H1 (cell line): ENCODE data around the gene IMPDH1. TPM values are rescaled to one million over a fixed set of nuclear protein-coding genes. Genes with fewer than 3 reads are reported as not detected.

Experiments used
- BACH1 ChIP-seq: IDR thresholded peaks from 2 replicates; pipeline ENCODE4 v1.6.1; 2012; ENCODE audit warnings: low read length, improper control_type of control experiment
- BCL11A ChIP-seq, 2 experiments: IDR thresholded peaks; one replicate each; pipeline ENCODE4 v1.6.1; 2011; ENCODE audit warnings: low read depth in 2 of 2, low read length in 2 of 2, mild to moderate bottlenecking in 2 of 2
- CBX8 ChIP-seq: fragments of 300-800, 300-1000 bp; sonication (generic); IDR thresholded peaks from 2 replicates; pipeline ENCODE4 v1.7.1; 2016; ENCODE audit warnings: low read depth, low read length, borderline replicate concordance
- CHD1 ChIP-seq: IDR thresholded peaks from 2 replicates; pipeline ENCODE4 v1.6.1; 2012; ENCODE audit warnings: low read depth, low read length, improper control_type of control experiment
- CTBP2 ChIP-seq: IDR thresholded peaks from 2 replicates; pipeline ENCODE4 v1.7.0; 2011; ENCODE audit warnings: borderline replicate concordance, mild to moderate bottlenecking, moderate library complexity, mixed read lengths, low read length; ENCODE audit not compliant: insufficient read depth, insufficient read length
- EP300 ChIP-seq, 2 experiments: IDR thresholded peaks; 1 replicate in 1 of 2; 2 replicates in 1 of 2; pipeline ENCODE4 v1.6.1; 2011 to 2012; ENCODE audit warnings: low read depth in 2 of 2, low read length in 2 of 2, mild to moderate bottlenecking in 2 of 2, borderline replicate concordance in 1 of 2, inconsistent platforms in 1 of 2, moderate library complexity in 1 of 2
- EZH2 ChIP-seq: fragments of 200-600 bp; sonication (generic); IDR thresholded peaks from 2 replicates; pipeline ENCODE4 v1.7.1; 2012; ENCODE audit warnings: low read depth, mild to moderate bottlenecking, moderate library complexity, low read length, inconsistent platforms; ENCODE audit not compliant: severe bottlenecking
- GTF2F1 ChIP-seq: IDR thresholded peaks from 2 replicates; pipeline ENCODE4 v1.6.1; 2012; ENCODE audit warnings: low read depth, low read length, improper control_type of control experiment, borderline replicate concordance
- HDAC2 ChIP-seq, 2 experiments: fragments of 300-600 bp in 1 of 2; sonication (generic) in 1 of 2; IDR thresholded peaks; 2 replicates each; pipeline ENCODE4 v1.6.1; 2011 to 2012; ENCODE audit warnings: low read depth in 2 of 2, low read length in 2 of 2, mild to moderate bottlenecking in 2 of 2, moderate library complexity in 2 of 2, borderline replicate concordance in 1 of 2, inconsistent platforms in 1 of 2
- HDAC6 ChIP-seq: IDR thresholded peaks from one replicate; pipeline ENCODE4 v1.7.1; 2012; ENCODE audit warnings: low read depth, mild to moderate bottlenecking, inconsistent platforms, low read length, moderate library complexity
- JUND ChIP-seq: IDR thresholded peaks from 2 replicates; pipeline ENCODE4 v1.6.1; 2011; ENCODE audit warnings: mild to moderate bottlenecking, improper control_type of control experiment, low read length
- KDM5A ChIP-seq: fragments of 200-600 bp; IDR thresholded peaks from 2 replicates; pipeline ENCODE4 v1.7.1; 2012; ENCODE audit warnings: mild to moderate bottlenecking, low read length, inconsistent platforms, mixed read lengths
- NANOG ChIP-seq: IDR thresholded peaks from 2 replicates; pipeline ENCODE4 v1.6.1; 2011; ENCODE audit warnings: low read length, low read depth, mild to moderate bottlenecking, inconsistent platforms; ENCODE audit not compliant: insufficient read depth, poor library complexity, severe bottlenecking
- NRF1 ChIP-seq: IDR thresholded peaks from 2 replicates; pipeline ENCODE4 v1.6.1; 2011; ENCODE audit warnings: mild to moderate bottlenecking, low read depth, low read length, improper control_type of control experiment
- PHF8 ChIP-seq: fragments of 200-600 bp; sonication (generic); conservative IDR thresholded peaks from 2 replicates; pipeline ENCODE4 v1.7.1; 2012; ENCODE audit warnings: low read depth, mild to moderate bottlenecking, inconsistent platforms, low read length, moderate library complexity
- POLR2A ChIP-seq, 2 experiments: IDR thresholded peaks; 1 replicate in 1 of 2; 2 replicates in 1 of 2; pipeline ENCODE4 v1.6.1; 2011; ENCODE audit warnings: low read depth in 2 of 2, low read length in 2 of 2, mild to moderate bottlenecking in 2 of 2; ENCODE audit errors: control extremely low read depth in 1 of 2
- POLR2AphosphoS5 ChIP-seq: IDR thresholded peaks from 2 replicates; pipeline ENCODE4 v1.6.1; 2011; ENCODE audit warnings: low read depth, low read length
- RAD21 ChIP-seq, 2 experiments: IDR thresholded peaks in 1 of 2; conservative IDR thresholded peaks in 1 of 2; 2 replicates each; pipeline ENCODE4 v1.6.1; 2011; ENCODE audit warnings: low read depth in 2 of 2, low read length in 2 of 2, improper control_type of control experiment in 1 of 2, inconsistent platforms in 1 of 2, mild to moderate bottlenecking in 1 of 2, moderate library complexity in 1 of 2
- RBBP5 ChIP-seq: IDR thresholded peaks from 2 replicates; pipeline ENCODE4 v1.7.1; 2012; ENCODE audit warnings: low read depth, mild to moderate bottlenecking, inconsistent platforms, low read length, moderate library complexity, borderline replicate concordance
- RFX5 ChIP-seq: IDR thresholded peaks from 2 replicates; pipeline ENCODE4 v1.6.1; 2011; ENCODE audit warnings: low read depth, low read length, improper control_type of control experiment, borderline replicate concordance
- SIX5 ChIP-seq: IDR thresholded peaks from 2 replicates; pipeline ENCODE4 v1.6.1; 2011; ENCODE audit warnings: mild to moderate bottlenecking, low read depth, low read length
- SP4 ChIP-seq: IDR thresholded peaks from 2 replicates; pipeline ENCODE4 v1.6.1; 2012; ENCODE audit warnings: low read length, inconsistent platforms
- SUZ12 ChIP-seq: fragments of 200-600 bp; sonication (generic); IDR thresholded peaks from 2 replicates; pipeline ENCODE4 v1.6.1; 2012; ENCODE audit warnings: mild to moderate bottlenecking, inconsistent platforms, low read length, moderate library complexity, mixed read lengths
- ZNF274 ChIP-seq: IDR thresholded peaks from 2 replicates; pipeline ENCODE4 v1.7.0; 2012; ENCODE audit warnings: low read length, borderline replicate concordance; ENCODE audit errors: extremely low read depth
- polyA plus RNA-seq, 7 experiments: library from polyadenylated mRNA; depleted of rRNA in 3 of 7; stranded (reverse) in 5 of 7; unstranded in 2 of 7; fragments of >200 nt in 5 of 7; fragments of 200-250 nt in 2 of 7; gene quantifications; 1 replicate in 5 of 7; 2 replicates in 1 of 7; 4 replicates in 1 of 7; pipeline versions ENCODE4 v1.2.1 to v1.2.3, GENCODE V29; 2011 to 2013; ENCODE audit warnings: missing spikeins in 2 of 7, mixed read lengths in 2 of 7
- total RNA-seq: library from RNA; stranded (reverse); fragmentation: NEBNext Ultra II Directional; extraction: Animal tissue kit (Norgen Biotek cat#: 25700); gene quantifications from 2 replicates; pipeline ENCODE4 v1.2.1, GENCODE V29; 2021

Gene IMPDH1
- total and polyA plus RNA-seq, 2 of the 8 experiments (the other 6 are each of a cell fraction or from before 2014, with no cell fraction given), result 45.8 TPM

- TF ChIP-seq CHD1 (no peak), HDAC6 (no peak), RFX5 (no peak), NANOG (no peak), CTBP2 (no peak), BCL11A (IDR thresholded peaks at IDR 0.05; ENCODE audit: low read depth in 2 of 2, low read length in 2 of 2) (no peak), SP4 (no peak), RAD21 (IDR thresholded peaks at IDR 0.05 in 1 of 2, conservative IDR thresholded peaks at IDR 0.05 in 1 of 2; ENCODE audit: low read depth in 2 of 2, low read length in 2 of 2) (peak in 1 of 2 experiments; percentile 13; a peak in 1 of 4 replicates), KDM5A (no peak), ZNF274 (no peak), POLR2AphosphoS5 (no peak), NRF1 (no peak), SUZ12 (peak; percentile 41; the same call in 1 of the 2 replicates), EP300 (IDR thresholded peaks at IDR 0.05; ENCODE audit: borderline replicate concordance in 1 of 2, low read depth in 2 of 2, low read length in 2 of 2) (no peak), CBX8 (no peak), RBBP5 (no peak), EZH2 (peak; percentile 55), SIX5 (no peak), POLR2A (IDR thresholded peaks at IDR 0.05; ENCODE audit: control extremely low read depth in 1 of 2, low read depth in 2 of 2, low read length in 2 of 2) (no peak; a peak in 1 of 3 replicates), JUND (no peak), GTF2F1 (no peak), PHF8 (no peak), BACH1 (no peak), HDAC2 (IDR thresholded peaks at IDR 0.05; ENCODE audit: borderline replicate concordance in 1 of 2, low read depth in 2 of 2, low read length in 2 of 2) (no peak; a peak in 1 of 4 replicates)
These were observed 4.1 kb downstream of the IMPDH1 start (continued) for GRCh38 chr7:128405471-128406313.
